SK-N-MC (cell line): ENCODE results near the gene CASP2.

ENCODE experiments used
- EZH2 ChIP-seq: fragments of 200-600 bp; sonication (generic); IDR thresholded peaks from one replicate; pipeline ENCODE4 v1.6.1; 2017; ENCODE audit warnings: antibody characterized with exemption
- POLR2AphosphoS5 ChIP-seq: IDR thresholded peaks from 2 replicates; pipeline ENCODE4 v1.6.1; 2012; ENCODE audit warnings: mild to moderate bottlenecking, low read depth, low read length, borderline replicate concordance

DNA sequence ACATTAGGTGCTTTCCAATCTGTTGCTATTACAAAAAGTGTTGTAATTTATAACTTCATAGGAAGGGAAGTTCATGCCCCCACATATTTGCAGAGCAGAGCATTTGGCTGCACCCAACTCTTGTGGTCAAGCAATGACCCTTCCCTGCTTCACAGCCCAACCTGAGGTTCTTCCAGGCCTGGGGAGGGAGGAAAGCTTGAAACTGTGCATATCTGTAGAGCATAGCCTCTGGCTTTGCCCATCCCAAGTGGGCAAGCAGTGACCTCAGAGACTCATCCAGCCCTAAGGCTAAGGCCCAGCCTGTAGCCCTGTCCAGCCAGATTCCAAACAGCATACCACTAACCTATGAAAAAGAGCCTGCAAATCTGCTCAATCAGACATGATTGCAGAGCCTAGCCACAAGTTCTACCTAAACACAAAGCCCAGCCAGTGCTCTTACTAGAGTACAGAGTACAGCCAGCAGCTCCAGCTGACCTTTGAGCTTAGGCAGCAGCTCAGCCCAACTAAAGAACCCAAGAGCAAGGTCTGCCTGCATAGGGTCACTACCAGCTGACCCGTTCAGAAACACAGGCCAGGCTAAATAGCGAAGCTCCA lies 39.3 kb upstream of the CASP2 start:
- no peak for TF ChIP-seq POLR2AphosphoS5
- TF ChIP-seq EZH2: no peak
